HG02642 (cell line): ENCODE data around the gene SIX4.

ENCODE experiments used
- ATAC-seq: cut with Tn5 transposase; IDR thresholded peaks from one replicate; pipeline ENCODE4 v1.9.1; 2021; ENCODE audit warnings: mild to moderate bottlenecking; ENCODE audit not compliant: unreplicated experiment, poor library complexity

Gene SIX4

DNA sequence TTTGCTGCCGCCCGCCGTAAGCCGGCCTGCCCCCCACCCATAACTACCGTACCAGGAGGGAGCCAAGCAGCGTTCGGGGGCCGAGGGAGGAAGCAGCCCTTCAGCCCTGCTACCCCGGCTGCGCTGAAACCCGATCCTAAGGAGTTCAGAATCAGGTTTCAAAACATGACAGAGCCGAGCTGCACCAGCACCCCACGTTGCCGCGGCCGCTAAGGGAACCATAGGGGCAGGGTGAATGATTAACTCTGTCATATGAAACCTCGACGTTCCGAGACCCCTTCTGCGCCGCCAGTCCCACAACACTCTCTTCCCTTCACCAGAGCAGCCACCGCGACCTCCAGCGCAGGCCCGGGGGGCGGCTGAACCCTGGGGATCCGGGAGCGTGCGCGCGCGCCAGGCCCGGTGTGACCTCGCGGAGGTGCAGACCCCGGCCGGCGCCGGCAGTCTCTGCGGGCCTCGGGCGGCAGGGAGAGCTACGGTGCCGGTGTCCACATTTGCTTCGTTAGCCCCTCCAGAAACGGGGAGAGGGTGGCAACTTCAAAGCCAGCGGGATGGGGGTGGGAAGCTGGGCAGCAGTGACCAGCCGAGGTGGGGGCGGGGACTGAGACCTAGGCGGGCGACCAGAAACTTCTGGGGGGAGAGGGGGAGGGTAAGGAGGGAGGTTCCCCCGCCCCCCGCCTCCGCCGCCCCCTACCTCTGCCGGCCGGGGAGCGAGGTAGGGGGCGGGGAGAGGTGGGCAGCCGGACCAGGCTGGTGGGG is 1.6 kb downstream of the SIX4 start:
- peak; percentile 40 for ATAC-seq

DNA sequence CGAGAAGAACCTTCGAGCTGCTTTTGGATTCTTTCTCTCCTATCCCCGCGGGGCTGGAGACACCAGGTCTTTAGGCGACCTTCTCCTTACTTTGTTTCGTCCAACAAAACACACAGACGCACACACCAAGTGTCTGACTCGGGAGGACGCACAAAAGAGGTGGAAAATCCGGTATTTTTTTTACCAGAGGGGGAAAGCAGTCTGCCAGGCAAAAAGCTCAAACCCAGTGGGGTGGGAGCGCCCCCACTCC is 2.1 kb downstream of the SIX4 start:
- no peak for ATAC-seq

GRCh38 chr14:60721326-60722106 is 2.6 kb downstream of the SIX4 start:
- no peak for ATAC-seq

- no peak for ATAC-seq
These were observed 3.2 kb downstream of the SIX4 start for GRCh38 chr14:60720962-60721325.

DNA sequence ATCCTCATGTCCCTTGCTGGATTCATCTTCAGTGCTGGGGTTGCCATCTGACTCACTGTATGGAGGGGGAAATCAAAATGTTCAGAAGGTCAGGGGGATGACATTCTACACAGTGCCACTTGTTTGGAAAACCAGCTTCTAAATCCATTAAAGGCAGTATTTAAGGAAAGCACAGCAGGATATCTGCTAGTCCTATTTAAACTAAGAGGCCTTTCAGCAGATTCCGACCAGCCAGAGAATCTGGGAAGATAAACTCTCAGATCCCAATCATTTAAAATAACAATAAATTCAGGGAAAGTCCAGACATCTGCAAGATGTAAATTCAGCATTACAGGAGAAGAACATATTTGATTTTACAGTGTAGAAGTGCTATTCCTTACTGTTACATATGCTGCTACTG is 3.8 kb downstream of the SIX4 start:
- no peak for ATAC-seq

GRCh38 chr14:60713513-60713912 is 10.6 kb downstream of the SIX4 start:
- no peak for ATAC-seq

DNA sequence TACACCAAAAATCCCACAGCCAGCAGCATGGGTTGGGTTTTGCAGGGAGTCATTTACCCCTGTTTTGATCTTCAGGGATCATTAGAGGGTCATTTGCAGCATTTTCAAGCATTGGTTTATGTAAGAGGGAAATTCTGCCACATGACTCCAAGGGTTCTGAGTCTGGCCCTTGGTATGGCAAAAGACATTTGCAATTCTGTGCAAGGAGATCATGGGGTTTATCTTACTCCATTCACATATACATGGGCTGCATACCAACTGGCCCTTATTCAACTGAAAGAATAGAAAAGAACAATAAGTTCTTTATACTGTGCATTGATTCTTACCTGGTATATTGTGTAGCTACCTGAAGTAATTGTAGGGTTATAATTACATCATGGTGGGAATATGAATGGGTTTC is 13.7 kb downstream of the SIX4 start:
- ATAC-seq, result no peak

- ATAC-seq, result no peak
These were observed 16.3 kb downstream of the SIX4 start for GRCh38 chr14:60707858-60708257.

GRCh38 chr14:60705100-60705499 is 19.1 kb downstream of the SIX4 start:
- ATAC-seq, result no peak

DNA sequence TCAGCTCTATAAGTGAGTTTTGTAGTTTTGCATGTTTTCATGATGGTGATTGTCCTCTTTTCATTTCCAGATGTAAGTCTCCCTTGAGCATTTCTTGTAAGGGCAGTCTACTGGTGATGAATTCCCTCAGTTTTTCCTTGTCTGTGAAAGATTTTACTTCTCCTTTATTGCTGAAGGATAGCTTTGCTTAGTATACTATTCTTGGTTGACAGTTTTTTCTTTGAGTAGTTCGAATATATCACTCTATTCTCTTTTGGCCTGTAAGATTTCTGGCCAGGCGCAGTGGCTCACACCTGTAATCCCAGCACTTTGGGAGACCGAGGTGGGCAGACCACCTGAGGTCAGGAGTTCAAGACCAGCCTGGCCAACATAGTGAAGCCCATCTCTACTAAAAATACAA is 23.6 kb downstream of the SIX4 start:
- ATAC-seq, result no peak

DNA sequence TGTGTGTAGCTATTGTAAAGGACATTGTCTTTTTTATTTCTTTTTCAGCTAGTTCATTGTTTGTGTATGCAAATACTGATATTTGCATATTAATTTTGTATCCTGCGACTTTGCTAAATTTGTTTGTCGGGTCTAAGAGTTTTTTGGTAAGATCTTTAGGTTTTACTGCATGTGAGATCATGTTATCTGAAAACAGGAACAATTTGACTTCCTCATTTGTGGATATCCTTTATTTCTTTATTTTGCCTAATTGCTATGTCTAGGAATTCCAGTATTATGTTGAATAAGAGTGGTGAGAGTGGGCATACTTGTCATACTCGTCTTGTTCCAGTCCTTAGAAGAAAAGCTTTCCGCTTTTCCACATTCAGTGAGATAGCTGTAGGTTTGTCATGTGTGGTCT is 28.8 kb downstream of the SIX4 start:
- ATAC-seq, result no peak

DNA sequence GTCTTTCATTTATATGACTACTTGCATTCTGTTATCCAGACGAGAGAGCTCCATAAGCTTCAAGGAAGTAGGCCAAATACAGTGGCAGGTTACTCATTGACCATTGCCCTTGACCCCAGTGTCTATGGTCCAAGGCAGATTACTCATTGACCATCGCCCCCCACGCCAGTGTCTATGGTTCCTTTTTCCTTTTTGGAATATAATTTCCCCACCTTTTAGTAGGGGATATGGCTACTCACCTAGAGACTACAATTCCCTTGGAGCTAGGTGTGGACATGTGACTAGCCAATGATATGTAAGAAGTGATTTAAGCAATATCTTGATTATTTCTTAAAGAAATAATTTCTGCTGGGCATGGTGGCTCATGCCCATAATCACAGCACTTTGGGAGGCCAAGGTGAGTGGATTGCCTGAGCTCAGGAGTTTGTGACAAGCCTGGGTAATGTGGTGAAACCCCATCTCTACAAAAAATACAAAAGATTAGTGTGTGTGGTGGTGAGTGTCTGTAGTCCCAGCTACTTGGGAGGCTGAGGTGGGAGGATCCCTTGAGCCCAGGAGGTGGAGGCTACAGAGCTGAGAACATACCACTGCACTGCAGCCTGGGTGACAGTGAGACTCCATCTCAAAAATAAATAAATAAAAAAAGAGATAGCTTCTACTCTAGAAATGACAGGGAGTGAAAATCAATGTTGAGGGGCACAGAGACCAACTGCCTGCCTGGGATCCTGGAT is 32.6 kb downstream of the SIX4 start:
- no peak for ATAC-seq

DNA sequence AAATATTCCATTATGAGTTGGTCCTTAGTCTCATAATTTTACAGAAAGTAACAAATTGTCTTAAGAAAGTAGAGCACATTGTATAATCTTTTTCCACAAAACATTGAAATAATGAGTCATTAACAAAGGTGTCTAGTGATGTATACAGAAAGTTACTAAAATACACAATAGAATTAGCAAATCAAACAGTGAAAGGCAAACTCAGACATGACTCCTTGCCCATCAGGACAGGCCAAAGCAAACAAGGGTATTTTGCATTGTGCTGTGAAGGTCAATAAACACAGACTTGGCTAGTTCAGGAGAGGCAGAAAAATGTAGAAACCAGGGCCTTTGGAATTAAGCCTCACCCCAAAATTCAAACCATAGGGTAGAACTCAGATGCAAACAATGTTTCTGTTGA is 37.3 kb downstream of the SIX4 start:
- ATAC-seq, result no peak

DNA sequence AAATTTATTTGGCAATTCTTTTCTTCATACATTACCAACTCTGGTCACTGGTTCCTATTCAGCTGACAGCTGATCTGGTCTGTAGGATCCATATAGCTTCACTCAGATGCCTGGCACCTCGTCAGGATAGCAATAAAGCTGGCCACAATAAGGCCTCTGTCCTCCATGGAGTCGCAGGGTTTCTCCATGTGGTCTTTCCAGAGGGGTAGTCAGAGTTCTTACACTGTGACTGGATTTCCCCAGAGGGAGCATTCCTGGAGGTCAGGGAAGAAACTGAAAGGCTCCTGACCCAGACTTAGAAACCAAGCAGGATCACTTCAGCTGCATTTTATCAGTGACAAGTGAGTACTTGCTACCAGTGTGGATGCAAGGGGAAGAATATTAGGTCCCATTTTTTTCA is 39.9 kb downstream of the SIX4 start:
- no peak for ATAC-seq

GRCh38 chr14:60681271-60681670 is 42.9 kb downstream of the SIX4 start:
- ATAC-seq, result no peak

GRCh38 chr14:60680511-60680910 is 43.6 kb downstream of the SIX4 start:
- no peak for ATAC-seq

DNA sequence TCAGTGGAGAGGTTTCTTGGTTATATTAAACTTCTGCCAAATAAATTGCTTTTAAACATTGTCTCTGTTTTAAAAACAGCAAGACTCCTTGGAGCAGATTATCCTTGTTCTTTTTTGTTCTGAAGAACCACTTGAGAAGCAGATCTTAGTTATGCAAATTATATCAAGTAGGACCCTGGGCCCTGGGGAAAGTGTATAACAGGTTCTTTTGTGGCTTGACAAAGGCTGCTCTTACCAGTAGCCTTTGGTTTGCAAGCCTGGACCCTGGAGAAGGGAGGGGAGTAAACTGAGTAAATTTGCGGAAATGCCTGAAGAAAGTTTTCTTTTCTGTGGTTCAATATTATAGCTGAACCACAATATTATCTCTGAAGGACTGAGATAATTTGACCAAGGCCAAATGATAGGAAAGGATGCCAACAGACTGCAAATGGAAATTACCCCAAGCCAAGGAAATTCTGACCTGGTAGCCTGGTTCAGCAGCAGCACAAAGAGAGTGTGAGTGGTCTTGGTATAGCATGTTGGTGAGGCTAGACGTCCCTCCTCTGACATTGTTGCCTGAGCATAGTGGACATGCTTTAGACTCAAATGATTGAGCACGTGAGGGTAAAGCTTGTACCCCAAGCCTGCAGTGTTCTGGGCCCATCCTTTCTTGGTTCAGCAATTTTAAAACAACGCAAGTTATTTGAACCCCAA is 44.4 kb downstream of the SIX4 start:
- no peak for ATAC-seq

DNA sequence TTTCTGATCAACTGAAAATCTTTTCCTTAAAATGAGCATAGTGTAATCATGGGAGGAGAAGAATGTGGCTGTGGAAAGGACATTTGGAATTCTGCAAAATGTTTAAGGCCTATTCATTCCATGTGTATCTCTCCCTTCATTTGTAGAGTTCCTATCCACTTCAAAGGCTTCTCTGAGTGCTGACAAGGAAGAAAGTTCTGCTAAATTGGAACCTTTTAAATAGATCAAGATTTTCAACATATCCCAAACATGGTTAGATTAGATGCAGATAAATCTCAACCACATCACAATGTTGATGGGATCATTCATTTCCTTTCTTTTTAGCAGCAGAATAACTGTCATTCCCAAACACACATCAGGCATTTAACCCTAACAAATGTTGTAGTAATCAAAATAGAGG is 46.5 kb downstream of the SIX4 start:
- no peak for ATAC-seq

GRCh38 chr14:60670989-60671388 is 53.2 kb downstream of the SIX4 start:
- no peak for ATAC-seq

DNA sequence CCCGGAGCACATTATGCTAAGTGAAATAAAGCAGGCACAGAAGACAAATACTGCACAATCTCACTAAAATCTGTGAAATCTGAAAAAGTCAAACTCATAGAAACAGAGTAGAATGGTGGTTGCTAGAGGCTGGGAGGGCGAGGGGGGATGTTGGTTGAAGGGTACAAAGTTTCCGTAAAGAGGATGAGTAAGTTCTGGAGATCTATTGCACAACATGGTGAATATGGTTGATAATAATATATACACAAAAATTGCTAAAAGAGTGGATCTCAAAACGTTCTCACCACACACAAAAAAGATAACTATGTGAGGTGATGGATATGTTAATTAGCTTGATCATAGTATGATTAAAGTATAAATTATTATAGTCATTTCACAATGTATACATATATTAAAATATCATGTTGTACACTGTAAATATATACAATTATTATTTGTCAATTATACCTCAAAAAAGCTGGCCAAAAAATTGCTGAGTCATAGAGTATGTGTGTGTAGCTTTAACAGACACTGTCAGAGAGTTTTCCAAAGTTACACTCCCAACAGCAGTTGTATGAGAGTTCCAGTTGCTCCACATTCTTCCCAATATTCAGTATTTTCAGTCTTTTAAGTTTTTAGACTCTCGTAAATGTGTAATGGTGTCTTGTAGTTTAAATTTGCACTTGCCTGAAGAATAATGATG is 55.6 kb downstream of the SIX4 start:
- ATAC-seq, result no peak

DNA sequence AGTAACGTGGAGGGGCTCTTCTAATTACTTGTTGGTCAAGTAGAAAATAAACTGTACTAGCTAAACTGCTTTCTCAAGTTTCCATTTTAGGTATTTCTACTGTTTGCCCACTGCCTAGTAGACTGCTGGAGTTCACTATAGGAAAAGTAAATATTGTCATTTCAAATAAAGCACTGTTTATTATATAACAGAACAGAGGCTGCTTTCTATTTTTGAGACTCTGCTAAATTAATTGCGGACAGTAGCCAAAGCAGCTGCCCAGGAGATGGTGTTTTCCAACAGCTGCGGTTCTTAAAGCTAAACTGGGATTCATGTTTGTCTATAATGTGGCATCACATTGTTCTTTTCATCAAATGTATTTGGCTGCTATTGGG is 59.0 kb downstream of the SIX4 start:
- ATAC-seq, result no peak
